ENCODE data around the gene MKNK1.

GRCh38 chr1:46510341-46510997, 93.6 kb downstream of the MKNK1 start:
- TF ChIP-seq FOXP4 (CRISPR knock-in tag; IDR thresholded peaks at IDR 0.05): no peak
- TF ChIP-seq, protein P1, sequence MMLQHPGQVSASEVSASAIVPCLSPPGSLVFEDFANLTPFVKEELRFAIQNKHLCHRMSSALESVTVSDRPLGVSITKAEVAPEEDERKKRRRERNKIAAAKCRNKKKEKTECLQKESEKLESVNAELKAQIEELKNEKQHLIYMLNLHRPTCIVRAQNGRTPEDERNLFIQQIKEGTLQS (CRISPR knock-in tag; conservative IDR thresholded peaks at IDR 0.05): no peak
- TF ChIP-seq ERG (CRISPR knock-in tag; IDR thresholded peaks at IDR 0.05): no peak
- no peak for TF ChIP-seq NR1H2 (CRISPR knock-in tag; IDR thresholded peaks at IDR 0.05)
